GM06990 (cell line): Measurements from ENCODE around the gene TMCC1.
A peak's percentile ranks its signal among the peaks of the same experiment; 100 is the strongest.
"Not testable (repeated sequence)": the region's sequence is repeated elsewhere in the genome, so short reads cannot be mapped to it uniquely, and the experiment has no call there.

Experiments used
- DNase-seq: peaks from one replicate; pipeline ENCODE4 v3.0.0-alpha.2; 2011; ENCODE audit not compliant: insufficient read length; ENCODE audit errors: extremely low read depth
- H3K27me3 ChIP-seq: replicated peaks from 2 replicates; pipeline ENCODE4 v1.6.0; 2011; ENCODE audit warnings: low read length; ENCODE audit not compliant: control insufficient read depth, insufficient read depth
- H3K36me3 ChIP-seq: 2 replicates; pipeline ENCODE4 v1.5.1; 2011; ENCODE audit warnings: low read length; ENCODE audit not compliant: control insufficient read depth, insufficient read depth
- H3K4me3 ChIP-seq: replicated peaks from 2 replicates; pipeline ENCODE4 v1.5.1; 2011; ENCODE audit warnings: low read depth, mild to moderate bottlenecking, control low read depth, low read length
- CTCF ChIP-seq: IDR thresholded peaks from 2 replicates; pipeline ENCODE4 v1.5.1; 2011; ENCODE audit warnings: low read length, control low read depth, mild to moderate bottlenecking, inconsistent platforms; ENCODE audit not compliant: insufficient read depth, poor library complexity, severe bottlenecking

The TMCC1 gene

DNA sequence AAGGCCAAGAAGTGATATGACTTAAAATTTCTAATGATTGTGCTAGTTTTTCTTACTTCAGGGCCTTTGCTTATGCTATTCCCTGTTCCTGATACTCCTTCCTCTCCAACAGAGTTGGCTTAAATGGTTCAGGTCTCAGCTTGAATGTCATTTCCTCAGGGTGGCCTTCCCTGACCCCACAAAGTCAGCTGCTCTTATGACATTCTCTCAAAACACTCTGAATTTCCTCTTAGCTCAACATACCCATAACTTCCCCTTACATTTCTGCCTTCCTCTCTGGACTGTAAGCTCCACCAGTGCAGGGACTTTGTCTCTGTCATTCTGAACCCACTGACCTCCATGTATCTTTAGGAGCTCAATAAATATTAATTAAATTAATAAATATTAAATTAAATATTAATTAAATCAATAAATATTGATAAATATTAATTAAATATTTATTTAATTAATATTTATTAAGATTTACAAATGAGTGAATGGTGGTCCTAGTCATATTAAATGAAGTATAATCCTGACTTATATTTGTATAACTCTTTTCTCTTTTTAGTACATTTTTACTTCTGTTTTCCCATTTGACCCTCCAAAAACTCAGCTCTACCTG, 17.9 kb upstream of the TMCC1 start:
- Histone ChIP-seq H3K4me3 (no peak overlapping the region), H3K27me3 (no peaks in the 10 kb centered on the region), H3K36me3 (peaks cover 2% of the 10 kb centered on the region; the same call in 1 of the 2 replicates)
- DNase-seq: no peak
- no peak for TF ChIP-seq CTCF

DNA sequence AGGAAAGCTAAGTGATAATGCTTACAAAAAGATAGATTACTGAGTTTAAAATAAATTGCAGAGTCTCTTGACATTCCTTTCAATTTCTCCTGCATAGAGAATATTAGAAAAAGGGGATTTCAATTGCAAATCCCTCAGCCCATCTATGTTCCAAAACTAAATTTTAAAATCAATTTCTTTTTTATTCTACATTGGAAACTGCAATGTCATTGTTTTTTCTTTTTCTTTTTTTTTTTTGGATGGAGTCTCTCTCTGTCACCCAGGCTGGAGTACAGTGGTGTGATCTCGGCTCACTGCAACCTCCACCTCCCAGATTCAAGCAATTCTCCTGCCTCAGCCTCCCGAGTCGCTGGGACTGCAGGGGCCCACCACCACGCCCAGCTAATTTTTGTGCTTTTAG, 15.7 kb upstream of the TMCC1 start:
- H3K4me3 ChIP-seq, H3K27me3 ChIP-seq, H3K36me3 ChIP-seq, DNase-seq: not testable (repeated sequence)

DNA sequence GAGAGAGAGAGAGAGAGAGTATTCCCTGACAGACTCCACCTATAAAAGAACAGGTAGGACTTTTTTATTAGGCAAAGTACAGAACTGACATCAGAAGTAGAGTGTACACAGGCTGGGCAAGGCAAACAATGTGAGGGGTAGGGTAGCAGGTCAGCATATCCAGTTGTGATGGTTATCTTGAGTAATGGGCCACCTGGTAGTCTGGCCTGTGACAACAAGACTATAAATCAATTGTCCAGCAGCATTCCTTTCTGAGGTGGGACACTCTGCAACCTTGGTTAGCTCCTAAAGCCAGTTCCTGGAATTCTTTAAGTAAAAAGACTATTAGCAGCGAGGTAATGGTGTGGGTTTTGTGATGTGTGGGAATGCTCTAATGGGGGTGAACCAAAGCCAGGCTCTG, 14.9 kb upstream of the TMCC1 start:
- no peak for TF ChIP-seq CTCF
- H3K36me3 ChIP-seq: peaks cover 2% of the 10 kb centered on the region; the same call in 1 of the 2 replicates
- no peak for DNase-seq
- no peaks in the 10 kb centered on the region for H3K27me3 ChIP-seq
- H3K4me3 ChIP-seq: no peak overlapping the region

- not testable (repeated sequence) for H3K4me3 ChIP-seq, DNase-seq, H3K36me3 ChIP-seq, H3K27me3 ChIP-seq
Observed at GRCh38 chr3:129901272-129901671, 7.8 kb upstream of the TMCC1 start.

- no peak for DNase-seq
- Histone ChIP-seq H3K4me3 (no peak overlapping the region), H3K36me3 (no peaks in the 10 kb centered on the region; the same call in 1 of the 2 replicates), H3K27me3 (no peaks in the 10 kb centered on the region)
- no peak for TF ChIP-seq CTCF
Observed at GRCh38 chr3:129897026-129897425, 3.5 kb upstream of the TMCC1 start.

- DNase-seq: peak; percentile 86
- H3K4me3 ChIP-seq: peak overlapping the region; percentile 77
- TF ChIP-seq CTCF: no peak
- H3K27me3 ChIP-seq: no peaks in the 10 kb centered on the region
- H3K36me3 ChIP-seq: no peaks in the 10 kb centered on the region; the same call in 1 of the 2 replicates
Observed at GRCh38 chr3:129892857-129893580, 492 bp downstream of the TMCC1 start.
